Right lobe of liver (tissue), 6 donors: ENCODE data around the gene SLC2A3. TPM values are rescaled to one million over a fixed set of nuclear protein-coding genes. Genes with fewer than 3 reads are reported as not detected.
"Not testable (repeated sequence)": the region's sequence is repeated elsewhere in the genome, so short reads cannot be mapped to it uniquely, and the experiment has no call there.

Experiments used
- ATAC-seq, 4 donors: fragments of 200-7000 bp; cut with Tn5 transposase; one replicate each; pipeline ENCODE4 v1.9.1; 2020; ENCODE audit warnings: mild to moderate bottlenecking in 4 of 4, moderate library complexity in 4 of 4
- DNase-seq, 3 donors: peaks; one replicate each; pipeline ENCODE4 v3.0.0-alpha.2; 2020
- H3K27ac ChIP-seq, 3 donors: fragments of 200-600 bp; one replicate each; pipeline ENCODE4 v1.8.0; 2022
- H3K27me3 ChIP-seq, 2 donors: fragments of 200-600 bp; one replicate each; pipeline ENCODE4 v1.8.0; 2022
- H3K36me3 ChIP-seq, 4 donors: fragments of 200-600 bp; sonication (generic) in 1 of 4; one replicate each; pipeline versions ENCODE4 v1.5.1 to v1.8.0; 2017 to 2022; ENCODE audit warnings: control low read depth in 1 of 4
- H3K4me1 ChIP-seq, 4 donors: fragments of 200-600 bp; sonication (generic) in 1 of 4; one replicate each; pipeline versions ENCODE4 v1.5.1 to v1.8.0; 2017 to 2022; ENCODE audit warnings: control low read depth in 1 of 4
- H3K4me3 ChIP-seq, 3 donors: fragments of 200-600 bp; one replicate each; pipeline ENCODE4 v1.8.0; 2022
- H3K9me3 ChIP-seq, 4 donors: fragments of 200-600 bp; sonication (generic) in 1 of 4; one replicate each; pipeline versions ENCODE4 v1.5.1 to v1.8.0; 2017 to 2022; ENCODE audit warnings: control low read depth in 1 of 4
- POLR2A ChIP-seq: fragments of 450-650 bp; IDR thresholded peaks from one replicate; pipeline ENCODE4 v1.6.1; 2017; ENCODE audit warnings: antibody characterized with exemption, mild to moderate bottlenecking
- WGBS: methylation state at CpG from one replicate; pipeline ENCODE4 v1.1.6; 2018; ENCODE audit warnings: low coverage, low lambda C conversion rate; ENCODE audit not compliant: insufficient coverage; ENCODE audit errors: missing lambda C conversion rate; 5-methylcytosine and 5-hydroxymethylcytosine counted together
- intact Hi-C, 2 donors: fragments of 100-400 bp; cut with DNase I; formaldehyde crosslinking; loops; one replicate each; pipeline versions ENCODE4 v1.11.2 to v1.14.1; 2022
- total RNA-seq, 6 experiments: library from RNA; depleted of rRNA in 2 of 6; stranded (reverse); fragments of >200 nt in 2 of 6; fragmentation: NEBNext Ultra II Directional in 3 of 6; extraction: Animal tissue kit (Norgen Biotek cat#: 25700) in 3 of 6; gene quantifications; one replicate each; pipeline versions ENCODE4 v1.1.0 to v1.2.4, GENCODE V29; 2016 to 2023
- TF ChIP-seq, protein P1 (sequence below), 4 donors: fragments of 200-600 bp in 3 of 4; fragments of 450-650 bp in 1 of 4; IDR thresholded peaks; one replicate each; pipeline versions ENCODE4 v1.5.1 to v1.8.0; 2016 to 2022; ENCODE audit warnings: antibody characterized with exemption in 4 of 4, mild to moderate bottlenecking in 2 of 4
- donor health status: DM: no; HTN: yes; CAD: no.
- donor health status: DM: no; HTN: no; CAD: no.
- donor health status: DM: no; HTN: no; CAD: no.
- donor health status: DM: no; HTN: yes; CAD: no.
- donor health status: DM: no; HTN: yes; CAD: no.

SLC2A3 gene
- total RNA-seq, 6 experiments from 2014 or later = 6.6 to 53.5 (median 8.4) TPM

DNA sequence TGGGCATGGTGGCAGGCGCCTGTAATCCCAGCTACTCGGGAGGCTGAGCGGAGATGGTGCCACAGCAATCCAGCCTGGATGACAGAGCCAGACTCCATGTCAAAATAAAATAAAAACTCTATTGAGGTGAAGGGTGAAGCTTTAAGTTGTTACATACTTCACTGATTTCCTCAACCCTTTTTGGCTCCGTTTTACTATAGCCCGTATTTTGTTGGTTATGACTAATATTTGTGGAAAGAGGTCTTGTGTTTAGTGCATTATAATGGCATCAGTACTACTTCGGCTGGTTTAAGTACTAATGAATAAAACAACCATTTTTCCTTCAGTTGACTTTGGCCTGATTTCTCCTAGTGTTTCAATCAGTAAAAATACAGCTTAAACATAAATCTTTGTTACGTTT, 36.2 kb downstream of the SLC2A3 start:
- H3K4me1 ChIP-seq = no peaks in the 10 kb centered on the region
- intact Hi-C loops = no loop called here
- no peaks in the 10 kb centered on the region for H3K9me3 ChIP-seq
- H3K27me3 ChIP-seq = no peaks in the 10 kb centered on the region
- DNase-seq (no peak), ATAC-seq (no peak)
- H3K4me3 ChIP-seq = no peak overlapping the region
- no peak overlapping the region for H3K27ac ChIP-seq
- WGBS = 91% methylated on average over 7 of the region's 7 CpGs
- H3K36me3 ChIP-seq = no peaks in the 10 kb centered on the region
- TF ChIP-seq, protein P1, sequence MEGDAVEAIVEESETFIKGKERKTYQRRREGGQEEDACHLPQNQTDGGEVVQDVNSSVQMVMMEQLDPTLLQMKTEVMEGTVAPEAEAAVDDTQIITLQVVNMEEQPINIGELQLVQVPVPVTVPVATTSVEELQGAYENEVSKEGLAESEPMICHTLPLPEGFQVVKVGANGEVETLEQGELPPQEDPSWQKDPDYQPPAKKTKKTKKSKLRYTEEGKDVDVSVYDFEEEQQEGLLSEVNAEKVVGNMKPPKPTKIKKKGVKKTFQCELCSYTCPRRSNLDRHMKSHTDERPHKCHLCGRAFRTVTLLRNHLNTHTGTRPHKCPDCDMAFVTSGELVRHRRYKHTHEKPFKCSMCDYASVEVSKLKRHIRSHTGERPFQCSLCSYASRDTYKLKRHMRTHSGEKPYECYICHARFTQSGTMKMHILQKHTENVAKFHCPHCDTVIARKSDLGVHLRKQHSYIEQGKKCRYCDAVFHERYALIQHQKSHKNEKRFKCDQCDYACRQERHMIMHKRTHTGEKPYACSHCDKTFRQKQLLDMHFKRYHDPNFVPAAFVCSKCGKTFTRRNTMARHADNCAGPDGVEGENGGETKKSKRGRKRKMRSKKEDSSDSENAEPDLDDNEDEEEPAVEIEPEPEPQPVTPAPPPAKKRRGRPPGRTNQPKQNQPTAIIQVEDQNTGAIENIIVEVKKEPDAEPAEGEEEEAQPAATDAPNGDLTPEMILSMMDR (IDR thresholded peaks at IDR 0.05) = no peak
- no peak for TF ChIP-seq POLR2A

DNA sequence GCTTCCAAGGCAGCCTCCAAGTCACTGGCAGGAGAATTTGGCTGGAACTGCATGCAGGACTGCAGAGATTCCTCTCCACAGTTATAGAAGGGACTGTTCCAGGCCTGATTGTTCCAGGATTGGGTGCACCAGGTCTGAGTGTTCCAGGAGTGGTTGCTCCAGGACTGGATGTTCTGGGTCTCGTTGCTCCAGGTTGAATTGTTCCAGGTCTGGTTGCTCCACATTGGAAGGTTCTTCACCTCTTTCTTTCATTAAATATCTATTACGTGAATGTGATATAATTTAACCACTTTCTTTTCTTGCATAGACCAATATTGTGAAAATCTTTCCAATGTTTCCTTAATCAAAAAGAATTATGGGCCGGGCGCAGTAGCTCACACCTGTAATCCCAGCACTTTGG, 39.3 kb downstream of the SLC2A3 start:
- intact Hi-C loops, H3K4me1 ChIP-seq, H3K9me3 ChIP-seq, H3K27ac ChIP-seq, H3K36me3 ChIP-seq, H3K27me3 ChIP-seq, ATAC-seq, H3K4me3 ChIP-seq: not testable (repeated sequence)
- peak in 1 of 3 donors; percentile 65 for DNase-seq
- WGBS = 85% methylated on average over 4 of the region's 4 CpGs

DNA sequence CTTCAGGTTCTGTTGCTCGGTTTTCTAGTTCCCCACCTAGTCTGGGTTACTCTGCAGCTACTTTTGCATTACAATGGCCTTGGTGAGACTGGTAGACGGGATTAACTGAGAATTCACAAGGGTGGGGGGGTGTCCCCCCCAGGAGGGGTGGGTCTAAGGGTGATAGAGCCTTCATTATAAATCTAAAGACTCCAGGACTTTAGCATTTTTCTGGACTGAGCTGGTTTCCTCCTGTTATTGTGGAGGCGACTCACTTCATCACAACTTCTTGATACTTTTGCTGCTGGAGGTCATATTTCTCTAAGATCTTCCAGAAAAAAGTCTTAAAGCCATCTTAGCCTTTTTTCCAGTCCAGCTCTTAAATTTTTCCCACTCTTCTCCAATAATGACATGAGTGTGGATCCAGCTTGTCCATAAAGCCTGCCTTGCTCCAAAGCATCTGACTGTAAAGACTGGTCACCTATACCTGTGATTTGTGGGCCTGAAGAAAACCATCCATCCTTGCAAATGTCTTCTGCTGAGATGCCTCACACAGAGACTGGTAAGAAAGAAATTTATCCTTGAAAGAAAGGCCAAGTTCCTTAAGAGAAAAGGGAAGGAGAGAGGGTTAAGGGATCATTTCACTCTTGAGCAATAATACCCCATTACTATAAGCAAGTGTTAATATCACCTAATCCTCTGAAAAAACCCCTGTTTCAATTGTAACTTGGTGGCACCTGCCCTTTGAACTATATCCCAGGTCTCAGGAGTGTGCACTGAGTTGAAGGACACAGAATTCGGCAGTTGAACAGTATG, 43.6 kb downstream of the SLC2A3 start:
- Histone ChIP-seq H3K4me3 (no peak overlapping the region), H3K27me3 (no peaks in the 10 kb centered on the region), H3K27ac (no peak overlapping the region), H3K4me1 (peaks cover 0 to 9% (median 0%) of the 10 kb centered on the region in 4 donors), H3K36me3 (no peaks in the 10 kb centered on the region), H3K9me3 (no peaks in the 10 kb centered on the region)
- no peak for DNase-seq
- TF ChIP-seq, protein P1 (IDR thresholded peaks at IDR 0.05) = no peak
- no peak for TF ChIP-seq POLR2A
- ATAC-seq = no peak
- WGBS = 63% methylated on average over 3 of the region's 4 CpGs
- intact Hi-C loops = no loop called here

DNA sequence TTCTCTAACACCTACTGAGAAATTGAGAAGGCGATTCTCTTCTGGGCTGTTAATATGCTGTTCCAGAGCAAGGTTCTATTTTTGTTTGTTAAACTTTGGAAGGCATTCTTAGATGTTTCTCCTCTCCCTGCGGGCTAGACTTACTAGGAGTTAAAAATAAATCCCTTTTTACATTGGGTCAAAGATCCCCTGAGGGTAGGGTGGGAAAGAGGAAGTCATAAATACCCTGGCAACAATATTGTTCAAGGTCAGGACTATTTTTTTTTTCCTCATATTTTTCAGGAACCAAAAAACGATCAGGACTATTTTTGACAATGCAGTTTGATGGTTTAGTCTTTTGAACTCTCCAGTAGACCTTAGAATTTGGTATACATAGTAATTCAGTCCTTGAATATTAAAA, 51.3 kb downstream of the SLC2A3 start:
- intact Hi-C loops = no loop called here
- ATAC-seq = no peak

DNA sequence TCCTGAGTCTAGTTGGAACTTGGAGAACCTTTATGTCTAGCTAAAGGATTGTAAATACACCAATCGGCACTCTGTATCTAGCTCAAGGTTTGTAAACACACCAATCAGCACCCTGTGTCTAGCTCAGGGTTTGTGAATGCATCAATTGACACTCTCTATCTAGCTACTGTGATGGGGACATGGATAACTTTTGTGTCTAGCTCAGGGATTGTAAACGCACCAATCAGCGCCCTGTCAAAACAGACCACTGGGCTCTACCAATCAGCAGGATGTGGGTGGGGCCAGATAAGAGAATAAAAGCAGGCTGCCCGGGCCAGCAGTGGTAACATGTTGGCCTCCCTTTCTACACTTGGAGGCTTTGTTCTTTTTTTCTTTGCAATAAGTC, 54.3 kb downstream of the SLC2A3 start:
- H3K27ac ChIP-seq, H3K4me1 ChIP-seq, H3K36me3 ChIP-seq, H3K27me3 ChIP-seq, H3K4me3 ChIP-seq, H3K9me3 ChIP-seq, DNase-seq, intact Hi-C loops, ATAC-seq: not testable (repeated sequence)
- WGBS = 81% methylated on average over 3 of the region's 4 CpGs

More for the DNA sequence above, 51.3 kb downstream of the SLC2A3 start:
- no peaks in the 10 kb centered on the region for H3K36me3 ChIP-seq
- H3K4me1 ChIP-seq = no peaks in the 10 kb centered on the region
- TF ChIP-seq, protein P1 (IDR thresholded peaks at IDR 0.05) = no peak
- no peak for TF ChIP-seq POLR2A
- no peaks in the 10 kb centered on the region for H3K9me3 ChIP-seq
- no peaks in the 10 kb centered on the region for H3K27me3 ChIP-seq
- no peak for DNase-seq
- no peak overlapping the region for H3K27ac ChIP-seq
- H3K4me3 ChIP-seq = no peak overlapping the region
- WGBS = 37% methylated on average over 3 of the region's 3 CpGs

DNA sequence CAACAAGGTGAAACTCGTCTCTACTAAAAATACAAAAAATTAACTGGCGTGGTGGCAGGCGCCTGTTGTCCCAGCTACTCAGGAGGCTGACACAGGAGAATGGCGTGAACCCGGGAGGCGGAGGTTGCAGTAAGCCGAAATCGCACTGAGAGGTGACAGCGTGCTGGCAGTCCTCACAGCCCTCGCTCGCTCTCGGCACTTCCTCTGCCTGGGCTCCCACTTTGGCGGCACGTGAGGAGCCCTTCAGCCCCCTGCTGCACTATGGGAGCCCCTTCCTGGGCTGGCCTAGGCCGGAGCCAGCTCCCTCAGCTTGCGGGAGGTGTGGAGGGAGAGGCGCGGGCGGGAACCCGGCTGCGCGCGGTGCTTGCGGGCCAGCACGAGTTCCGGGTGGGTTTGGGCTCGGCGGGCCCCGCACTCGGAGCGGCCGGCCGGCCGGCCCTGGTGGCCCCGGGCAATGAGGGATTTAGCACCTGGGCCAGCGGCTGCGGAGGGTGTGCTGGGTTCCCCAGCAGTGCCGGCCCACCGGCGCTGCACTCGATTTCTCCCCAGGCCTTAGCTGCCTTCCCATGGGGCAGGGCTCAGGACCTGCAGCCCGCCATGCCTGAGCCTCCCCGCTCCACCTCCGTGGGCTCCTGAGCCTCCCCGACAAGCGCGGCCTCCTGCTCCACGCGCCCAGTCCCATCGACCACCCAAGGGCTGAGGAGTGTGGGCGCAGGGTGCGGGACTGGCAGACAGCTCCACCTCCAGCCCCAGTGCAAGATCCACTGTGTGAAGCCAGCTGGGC, 54.8 kb downstream of the SLC2A3 start:
- H3K9me3 ChIP-seq, H3K4me1 ChIP-seq, H3K27ac ChIP-seq, intact Hi-C loops, DNase-seq, H3K36me3 ChIP-seq, H3K4me3 ChIP-seq, H3K27me3 ChIP-seq, ATAC-seq: not testable (repeated sequence)
- no CpG with 5 or more reads among the region's 52 CpGs for WGBS
